ENCODE results near the gene FBXL19.

The FBXL19 gene

DNA sequence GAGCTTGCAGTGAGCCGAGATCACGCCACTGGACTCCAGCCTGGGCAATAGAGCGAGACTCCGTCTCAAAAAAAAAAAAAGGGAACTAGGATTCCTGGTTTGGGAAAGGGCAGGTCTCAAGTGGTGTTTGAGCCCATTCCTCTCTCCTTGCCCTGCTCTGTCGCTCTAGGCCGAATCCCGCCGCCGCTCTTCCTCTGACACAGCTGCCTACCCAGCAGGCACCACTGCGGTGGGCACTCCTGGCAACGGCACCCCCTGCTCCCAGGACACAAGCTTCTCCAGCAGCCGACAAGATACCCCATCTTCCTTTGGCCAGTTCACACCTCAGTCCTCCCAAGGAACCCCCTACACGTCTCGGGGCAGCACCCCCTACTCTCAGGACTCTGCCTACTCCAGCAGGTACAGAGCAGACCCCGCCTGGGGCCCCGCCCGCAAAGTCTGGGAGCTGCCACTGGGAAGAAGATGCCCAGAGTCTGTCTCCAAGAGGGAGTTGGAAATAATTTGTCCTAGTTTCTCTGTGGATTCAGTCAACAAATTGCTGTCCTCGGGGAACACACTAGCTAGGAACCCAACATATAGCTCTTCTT, 40.6 kb downstream of the FBXL19 start:
- DNase-seq (ENCODE audit: low read depth in 1 of 2, low spot score in 1 of 2), result no peak

DNA sequence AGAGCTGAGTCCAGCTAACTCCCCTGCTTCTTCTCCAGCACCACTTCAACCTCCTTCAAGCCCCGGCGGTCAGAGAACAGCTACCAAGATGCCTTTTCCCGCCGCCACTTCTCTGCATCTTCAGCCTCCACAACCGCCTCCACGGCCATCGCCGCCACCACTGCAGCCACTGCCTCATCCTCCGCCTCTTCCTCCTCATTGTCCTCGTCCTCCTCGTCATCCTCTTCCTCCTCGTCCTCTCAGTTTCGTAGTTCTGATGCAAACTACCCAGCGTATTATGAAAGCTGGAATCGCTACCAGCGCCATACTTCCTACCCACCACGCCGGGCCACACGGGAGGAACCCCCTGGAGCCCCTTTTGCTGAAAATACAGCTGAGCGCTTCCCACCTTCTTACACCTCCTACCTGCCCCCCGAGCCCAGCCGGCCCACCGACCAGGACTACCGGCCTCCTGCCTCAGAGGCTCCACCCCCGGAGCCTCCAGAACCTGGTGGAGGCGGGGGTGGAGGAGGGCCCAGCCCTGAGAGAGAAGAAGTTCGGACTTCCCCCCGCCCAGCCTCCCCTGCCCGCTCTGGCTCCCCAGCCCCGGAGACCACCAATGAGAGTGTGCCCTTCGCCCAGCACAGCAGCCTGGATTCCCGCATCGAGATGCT, 41.3 kb downstream of the FBXL19 start:
- no peak for DNase-seq (ENCODE audit: low read depth in 1 of 2, low spot score in 1 of 2)

DNA sequence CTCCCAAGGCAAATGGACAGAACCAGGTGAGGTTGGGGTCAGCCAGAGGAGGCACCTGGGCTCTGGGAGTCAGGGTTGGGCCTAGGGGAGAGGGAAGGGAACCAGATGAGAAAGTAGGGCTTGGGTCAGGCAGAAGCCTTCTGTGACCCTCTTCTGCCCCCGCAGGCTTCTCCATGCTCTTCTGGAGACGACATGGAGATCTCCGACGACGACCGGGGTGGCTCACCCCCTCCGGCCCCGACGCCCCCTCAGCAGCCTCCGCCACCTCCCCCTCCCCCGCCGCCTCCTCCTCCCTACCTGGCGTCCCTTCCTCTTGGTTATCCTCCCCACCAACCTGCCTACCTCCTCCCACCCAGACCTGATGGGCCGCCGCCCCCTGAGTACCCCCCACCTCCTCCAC, 42.1 kb downstream of the FBXL19 start:
- no peak for DNase-seq (ENCODE audit: low read depth in 1 of 2, low spot score in 1 of 2)

DNA sequence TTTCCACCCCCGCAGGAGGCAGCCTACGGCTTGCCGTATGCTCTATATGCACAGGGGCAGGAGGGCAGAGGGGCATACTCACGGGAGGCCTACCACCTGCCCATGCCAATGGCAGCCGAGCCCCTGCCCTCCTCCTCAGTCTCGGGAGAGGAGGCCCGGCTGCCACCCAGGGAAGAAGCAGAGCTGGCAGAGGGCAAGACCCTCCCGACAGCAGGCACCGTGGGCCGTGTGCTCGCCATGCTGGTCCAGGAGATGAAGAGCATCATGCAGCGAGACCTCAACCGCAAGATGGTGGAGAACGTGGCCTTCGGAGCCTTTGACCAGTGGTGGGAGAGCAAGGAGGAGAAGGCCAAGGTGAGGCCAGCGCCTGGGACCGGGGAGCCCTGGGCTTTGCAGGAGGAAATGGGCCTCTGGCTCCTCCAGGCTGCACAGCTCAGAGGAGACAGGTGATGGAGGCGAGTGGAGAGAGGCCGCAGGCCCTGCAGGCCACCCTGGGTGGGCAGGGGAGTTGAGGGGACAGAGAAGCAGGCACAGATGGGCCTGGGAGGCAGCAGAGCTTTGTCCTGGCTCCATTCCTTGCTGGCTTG, 42.8 kb downstream of the FBXL19 start:
- DNase-seq (ENCODE audit: low read depth in 1 of 2, low spot score in 1 of 2), result no peak

DNA sequence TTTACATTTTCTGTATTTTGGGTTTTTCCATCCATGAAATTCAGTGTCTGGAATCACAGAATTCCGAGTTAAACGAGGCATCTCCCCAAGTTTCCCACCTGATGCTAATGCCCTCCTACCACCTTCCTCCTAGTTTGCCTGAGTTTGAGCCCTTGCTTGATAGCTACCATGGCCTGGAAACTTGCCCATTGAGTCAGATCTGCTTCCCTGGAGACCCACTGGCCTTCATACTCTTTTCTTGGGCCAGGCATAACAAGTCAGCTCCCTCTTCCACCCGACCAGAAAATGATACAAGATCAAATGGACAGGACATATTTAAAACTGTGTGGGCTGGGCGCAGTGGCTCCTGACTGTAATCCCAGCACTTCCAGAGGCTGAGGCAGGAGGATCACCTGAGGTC, 44.4 kb downstream of the FBXL19 start:
- no peak for DNase-seq (ENCODE audit: low read depth in 1 of 2, low spot score in 1 of 2)

DNA sequence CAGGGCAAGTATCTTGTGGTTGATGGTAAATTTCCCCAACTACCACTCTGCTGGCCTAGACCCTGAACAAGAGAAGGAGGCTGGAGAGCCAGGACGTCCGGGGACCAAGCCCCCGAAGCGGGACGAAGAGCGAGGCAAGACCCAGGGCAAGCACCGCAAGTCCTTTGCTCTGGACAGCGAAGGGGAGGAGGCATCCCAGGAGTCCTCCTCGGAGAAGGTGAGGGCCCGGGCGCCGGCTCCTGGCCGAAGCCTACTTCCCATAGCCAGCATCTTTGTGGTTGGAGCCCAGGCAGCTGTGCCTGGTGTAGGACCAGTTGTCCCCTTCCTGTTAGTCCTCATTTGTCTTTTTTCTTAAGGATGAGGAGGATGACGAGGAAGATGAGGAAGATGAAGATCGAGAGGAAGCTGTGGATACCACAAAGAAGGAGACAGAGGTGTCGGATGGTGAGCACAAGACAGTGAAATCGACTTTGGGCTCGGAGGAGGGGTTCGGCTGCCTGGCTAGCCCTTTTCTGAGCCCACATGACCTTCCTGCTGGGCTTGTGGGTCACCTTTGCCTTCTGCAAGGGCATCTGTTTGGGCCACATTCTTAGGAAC, 46.0 kb downstream of the FBXL19 start:
- DNase-seq (ENCODE audit: low read depth in 1 of 2, low spot score in 1 of 2), result no peak

DNA sequence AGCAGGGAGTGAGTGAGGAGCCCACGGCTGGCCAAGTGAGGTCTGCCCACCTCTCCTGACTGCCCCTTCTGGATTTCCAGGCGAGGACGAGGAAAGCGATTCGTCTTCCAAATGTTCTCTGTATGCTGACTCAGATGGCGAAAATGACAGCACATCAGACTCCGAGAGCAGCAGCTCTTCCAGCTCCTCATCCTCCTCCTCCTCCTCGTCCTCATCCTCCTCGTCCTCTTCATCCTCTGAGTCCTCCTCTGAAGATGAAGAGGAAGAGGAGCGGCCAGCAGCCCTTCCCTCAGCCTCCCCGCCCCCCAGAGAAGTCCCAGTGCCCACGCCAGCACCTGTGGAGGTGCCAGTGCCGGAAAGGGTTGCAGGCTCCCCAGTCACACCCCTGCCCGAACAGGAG, 47.9 kb downstream of the FBXL19 start:
- DNase-seq (ENCODE audit: low read depth in 1 of 2, low spot score in 1 of 2), result no peak

DNA sequence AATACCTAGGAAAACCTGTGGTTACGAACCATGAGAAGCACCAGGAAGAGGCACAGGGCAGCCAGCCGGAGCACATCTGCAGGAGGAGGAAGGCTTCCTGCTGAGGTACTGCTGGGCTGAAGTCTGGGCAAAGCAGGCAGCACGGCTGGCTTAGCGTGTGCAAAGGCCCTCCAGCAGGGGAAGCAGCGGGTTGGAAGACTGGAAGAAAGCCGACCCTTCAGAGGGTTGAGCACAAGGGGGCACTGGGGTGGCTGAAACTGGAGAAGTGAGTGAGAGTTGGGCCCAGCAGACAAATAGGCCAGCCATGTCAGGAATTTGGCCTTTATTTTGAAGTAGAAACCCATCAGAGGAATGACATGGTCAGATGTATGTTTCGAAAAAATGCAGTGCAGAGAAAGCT, 49.5 kb downstream of the FBXL19 start:
- no peak for DNase-seq (ENCODE audit: low read depth in 1 of 2, low spot score in 1 of 2)

DNA sequence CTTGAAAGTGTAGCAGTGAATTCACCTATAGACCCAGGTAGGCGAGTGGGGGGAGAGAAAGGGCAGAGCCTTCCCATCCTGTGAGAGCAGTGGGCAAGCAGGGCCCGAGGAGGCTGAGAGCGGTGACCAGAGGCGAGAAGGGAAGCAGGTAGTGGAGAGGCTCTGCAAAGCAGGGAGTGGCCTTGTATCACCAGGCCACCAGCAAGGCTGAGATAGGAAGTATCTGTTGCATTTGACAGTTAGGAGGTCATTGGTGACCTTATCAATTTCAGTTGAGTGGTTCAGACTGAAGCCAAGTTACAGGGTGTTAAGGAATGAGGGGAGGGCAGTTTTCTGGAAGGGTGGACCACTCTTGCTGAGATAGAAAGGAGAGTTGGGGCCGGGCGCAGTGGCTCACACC, 51.0 kb downstream of the FBXL19 start:
- no peak for DNase-seq (ENCODE audit: low read depth in 1 of 2, low spot score in 1 of 2)

DNA sequence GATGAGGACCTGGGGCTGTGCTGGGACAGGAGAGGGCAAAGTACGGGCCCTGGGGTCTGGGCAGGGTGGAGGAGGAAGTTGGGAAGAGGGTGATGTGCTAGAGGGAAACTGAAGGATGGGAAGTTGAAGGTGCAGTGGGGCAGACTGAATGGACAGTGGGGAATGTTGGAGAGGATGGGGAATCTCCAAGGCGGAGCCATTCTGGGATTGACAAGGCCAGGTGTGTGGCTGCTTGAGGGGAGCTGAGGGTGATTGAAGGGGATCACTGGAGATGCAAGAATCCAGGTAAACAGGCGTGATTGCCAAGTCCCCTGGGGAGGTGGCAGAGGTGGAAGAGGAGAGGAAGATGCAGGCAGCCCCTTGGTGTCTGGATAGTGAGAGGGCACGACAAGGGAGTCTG, 53.1 kb downstream of the FBXL19 start:
- DNase-seq (ENCODE audit: low read depth in 1 of 2, low spot score in 1 of 2), result no peak

DNA sequence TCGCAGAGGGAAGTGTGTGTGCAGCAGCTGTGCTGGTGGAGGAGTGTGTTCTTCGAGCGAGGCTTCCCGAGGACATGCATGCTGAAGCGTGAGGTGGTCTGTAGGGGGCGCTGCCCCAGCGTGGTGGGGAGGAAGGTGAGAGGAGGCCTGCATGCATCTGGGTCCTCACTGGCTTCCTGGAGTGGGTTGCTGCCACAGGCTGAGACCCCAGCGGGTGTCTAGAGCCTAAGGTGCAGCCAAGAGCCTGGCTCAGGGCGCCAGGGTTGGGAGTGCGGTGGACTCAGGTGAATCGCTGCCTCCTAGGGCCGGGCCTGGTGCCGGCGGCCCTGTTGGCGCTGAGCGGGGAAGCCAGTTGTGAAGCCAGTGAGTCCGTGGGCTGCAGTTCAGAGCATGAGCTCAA, 54.1 kb downstream of the FBXL19 start:
- no peak for DNase-seq (ENCODE audit: low read depth in 1 of 2, low spot score in 1 of 2)

DNA sequence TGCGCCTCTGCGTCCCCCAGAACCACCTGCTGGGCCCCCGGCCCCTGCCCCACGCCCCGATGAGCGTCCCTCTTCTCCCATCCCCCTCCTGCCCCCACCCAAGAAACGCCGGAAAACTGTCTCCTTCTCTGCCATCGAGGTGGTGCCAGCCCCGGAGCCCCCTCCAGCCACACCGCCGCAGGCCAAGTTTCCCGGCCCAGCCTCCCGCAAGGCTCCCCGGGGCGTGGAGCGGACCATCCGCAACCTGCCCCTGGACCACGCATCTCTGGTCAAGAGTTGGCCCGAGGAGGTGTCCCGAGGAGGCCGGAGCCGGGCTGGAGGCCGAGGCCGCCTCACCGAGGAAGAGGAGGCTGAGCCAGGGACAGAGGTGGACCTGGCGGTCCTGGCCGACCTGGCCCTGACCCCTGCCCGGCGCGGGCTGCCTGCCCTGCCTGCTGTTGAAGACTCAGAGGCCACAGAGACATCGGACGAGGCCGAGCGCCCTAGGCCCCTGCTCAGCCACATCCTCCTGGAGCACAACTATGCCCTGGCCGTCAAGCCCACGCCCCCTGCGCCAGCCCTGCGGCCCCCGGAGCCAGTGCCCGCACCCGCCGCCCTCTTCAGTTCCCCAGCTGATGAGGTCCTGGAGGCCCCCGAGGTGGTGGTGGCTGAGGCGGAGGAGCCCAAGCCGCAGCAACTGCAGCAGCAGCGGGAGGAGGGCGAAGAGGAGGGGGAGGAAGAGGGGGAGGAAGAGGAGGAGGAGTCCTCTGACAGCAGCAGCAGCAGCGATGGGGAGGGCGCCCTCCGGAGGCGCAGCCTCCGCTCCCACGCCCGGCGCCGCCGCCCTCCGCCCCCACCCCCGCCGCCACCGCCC, 56.0 kb downstream of the FBXL19 start:
- no peak for DNase-seq (ENCODE audit: low read depth in 1 of 2, low spot score in 1 of 2)

DNA sequence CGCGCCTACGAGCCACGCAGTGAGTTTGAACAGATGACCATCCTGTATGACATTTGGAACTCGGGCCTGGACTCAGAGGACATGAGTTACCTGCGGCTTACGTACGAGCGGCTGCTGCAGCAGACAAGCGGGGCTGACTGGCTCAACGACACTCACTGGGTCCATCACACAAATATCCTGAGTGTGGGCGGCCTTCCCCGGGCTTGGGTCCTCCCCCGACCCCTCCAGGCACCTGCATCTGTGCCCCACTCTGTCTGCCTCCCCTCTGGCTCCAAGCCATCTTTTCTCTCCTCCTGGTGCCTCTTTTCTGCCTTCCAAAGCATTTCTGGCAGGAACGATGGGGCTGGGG, 56.6 kb downstream of the FBXL19 start:
- DNase-seq (ENCODE audit: low read depth in 1 of 2, low spot score in 1 of 2), result no peak

DNA sequence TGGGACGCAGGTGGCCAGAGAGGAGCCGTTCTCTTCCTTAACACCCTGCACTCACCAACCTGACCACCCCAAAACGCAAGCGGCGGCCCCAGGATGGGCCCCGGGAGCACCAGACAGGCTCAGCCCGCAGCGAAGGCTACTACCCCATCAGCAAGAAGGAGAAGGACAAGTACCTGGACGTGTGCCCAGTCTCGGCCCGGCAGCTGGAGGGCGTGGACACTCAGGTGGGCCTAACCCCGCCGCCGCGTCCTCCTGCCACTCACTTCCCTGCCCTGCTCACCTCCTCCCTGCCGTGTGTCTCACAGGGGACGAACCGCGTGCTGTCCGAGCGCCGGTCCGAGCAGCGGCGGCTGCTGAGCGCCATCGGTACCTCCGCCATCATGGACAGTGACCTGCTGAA, 57.1 kb downstream of the FBXL19 start:
- no peak for DNase-seq (ENCODE audit: low read depth in 1 of 2, low spot score in 1 of 2)

DNA sequence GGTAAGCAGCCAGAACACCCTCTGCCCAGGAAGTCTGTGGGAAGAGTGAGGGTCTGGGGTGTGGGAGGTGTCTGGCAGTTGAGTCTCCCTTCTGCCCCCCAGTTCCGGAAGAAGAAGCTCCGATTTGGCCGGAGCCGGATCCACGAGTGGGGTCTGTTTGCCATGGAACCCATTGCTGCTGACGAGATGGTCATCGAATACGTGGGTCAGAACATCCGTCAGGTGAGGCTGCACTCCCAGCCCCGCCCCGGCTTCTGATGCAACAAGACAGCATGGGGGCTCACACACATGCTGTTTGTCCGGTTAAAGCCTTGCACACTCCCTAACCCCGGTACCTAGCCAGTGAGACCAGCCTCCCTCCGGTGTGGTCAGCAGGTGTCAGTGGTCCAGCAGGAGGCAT, 57.6 kb downstream of the FBXL19 start:
- no peak for DNase-seq (ENCODE audit: low read depth in 1 of 2, low spot score in 1 of 2)

DNA sequence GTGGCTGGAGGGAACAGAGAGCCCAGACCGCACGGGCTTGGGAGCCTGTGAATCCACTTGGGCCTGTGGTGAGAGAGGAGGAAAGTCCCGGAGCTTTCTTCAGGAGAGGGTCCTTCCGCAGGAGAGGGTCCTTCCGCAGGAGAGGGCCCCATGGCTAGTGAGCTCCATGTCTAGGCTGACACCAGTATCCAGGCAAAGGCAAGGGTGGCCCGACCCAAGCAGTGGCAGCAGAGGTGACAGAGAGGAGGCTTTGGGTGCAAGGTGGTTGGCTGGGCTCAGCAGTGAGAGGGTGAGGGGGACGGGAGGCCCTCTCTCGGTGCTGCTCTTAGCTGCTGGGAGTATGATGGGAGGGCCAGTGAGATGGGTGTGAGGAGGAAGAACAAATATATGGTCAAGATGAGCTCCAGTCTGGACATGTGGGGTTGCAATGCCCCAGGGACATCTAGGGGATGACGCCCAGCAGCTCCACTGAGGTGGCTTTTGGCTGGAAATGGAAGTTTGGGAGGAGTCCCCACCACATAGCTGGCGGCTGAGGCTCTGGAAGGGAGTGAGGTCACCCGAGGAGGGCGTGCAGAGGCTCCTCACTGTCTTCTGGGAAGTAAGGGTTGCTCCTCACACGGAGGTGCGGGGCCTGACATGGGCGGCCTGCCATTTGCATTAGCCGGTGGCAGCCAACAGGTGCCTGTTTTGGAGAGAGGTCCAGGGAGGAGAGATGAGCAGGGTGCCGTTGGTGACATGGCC, 59.3 kb downstream of the FBXL19 start:
- DNase-seq (ENCODE audit: low read depth in 1 of 2, low spot score in 1 of 2), result no peak

DNA sequence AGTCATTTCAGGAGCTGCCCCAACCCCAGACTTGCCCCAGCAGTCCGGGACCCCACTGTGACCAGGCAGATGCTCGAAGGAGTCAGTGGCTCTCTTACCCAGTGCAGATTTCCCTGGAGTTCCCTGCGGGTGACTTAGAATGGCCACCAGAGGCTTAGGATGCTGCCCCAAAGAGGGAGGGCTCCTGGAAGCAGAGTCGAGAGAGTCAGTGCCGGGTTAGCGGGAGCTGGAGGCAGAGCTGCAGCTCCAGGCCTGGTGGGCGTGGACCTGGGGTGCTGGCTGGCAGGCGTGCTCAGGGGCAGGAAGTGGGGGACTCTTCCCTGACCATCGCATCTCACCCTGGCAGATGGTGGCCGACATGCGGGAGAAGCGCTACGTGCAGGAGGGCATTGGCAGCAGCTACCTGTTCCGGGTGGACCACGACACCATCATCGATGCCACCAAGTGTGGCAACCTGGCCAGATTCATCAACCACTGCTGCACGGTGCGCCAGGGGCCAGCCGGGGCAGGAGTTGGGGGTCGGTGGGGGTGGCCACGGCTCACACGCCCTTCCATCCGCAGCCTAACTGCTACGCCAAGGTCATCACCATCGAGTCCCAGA, 60.0 kb downstream of the FBXL19 start:
- DNase-seq (ENCODE audit: low read depth in 1 of 2, low spot score in 1 of 2), result no peak

DNA sequence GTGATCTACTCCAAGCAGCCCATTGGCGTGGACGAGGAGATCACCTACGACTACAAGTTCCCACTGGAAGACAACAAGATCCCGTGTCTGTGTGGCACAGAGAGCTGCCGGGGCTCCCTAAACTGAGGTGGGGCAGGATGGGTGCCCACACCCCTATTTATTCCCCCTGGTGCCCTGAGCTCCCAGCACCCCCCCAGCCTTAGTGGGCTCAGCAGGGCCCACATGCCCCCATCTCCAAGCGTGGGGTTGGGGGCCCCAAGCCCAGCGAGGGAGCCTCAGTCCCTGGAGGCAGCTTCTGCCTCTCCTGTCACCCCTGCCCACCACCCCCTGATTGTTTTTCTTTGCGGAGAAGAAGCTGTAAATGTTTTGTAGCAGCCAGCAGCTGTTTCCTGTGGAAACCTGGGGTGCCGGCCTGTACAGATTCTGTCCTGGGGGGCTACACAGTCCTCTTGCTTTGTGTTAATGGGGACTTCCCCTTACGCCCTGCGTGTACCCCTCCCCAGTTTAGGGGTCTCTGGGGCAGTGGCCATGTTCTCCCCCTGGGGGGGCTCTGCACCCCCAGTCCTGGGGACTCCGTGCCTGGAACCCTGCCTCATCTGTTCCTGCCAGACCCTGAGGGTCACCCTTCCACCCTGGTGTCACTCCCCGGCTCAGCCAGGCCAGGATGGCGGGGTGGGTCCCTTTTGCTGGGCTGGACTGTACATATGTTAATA, 60.7 kb downstream of the FBXL19 start:
- DNase-seq (ENCODE audit: low read depth in 1 of 2, low spot score in 1 of 2), result no peak

DNA sequence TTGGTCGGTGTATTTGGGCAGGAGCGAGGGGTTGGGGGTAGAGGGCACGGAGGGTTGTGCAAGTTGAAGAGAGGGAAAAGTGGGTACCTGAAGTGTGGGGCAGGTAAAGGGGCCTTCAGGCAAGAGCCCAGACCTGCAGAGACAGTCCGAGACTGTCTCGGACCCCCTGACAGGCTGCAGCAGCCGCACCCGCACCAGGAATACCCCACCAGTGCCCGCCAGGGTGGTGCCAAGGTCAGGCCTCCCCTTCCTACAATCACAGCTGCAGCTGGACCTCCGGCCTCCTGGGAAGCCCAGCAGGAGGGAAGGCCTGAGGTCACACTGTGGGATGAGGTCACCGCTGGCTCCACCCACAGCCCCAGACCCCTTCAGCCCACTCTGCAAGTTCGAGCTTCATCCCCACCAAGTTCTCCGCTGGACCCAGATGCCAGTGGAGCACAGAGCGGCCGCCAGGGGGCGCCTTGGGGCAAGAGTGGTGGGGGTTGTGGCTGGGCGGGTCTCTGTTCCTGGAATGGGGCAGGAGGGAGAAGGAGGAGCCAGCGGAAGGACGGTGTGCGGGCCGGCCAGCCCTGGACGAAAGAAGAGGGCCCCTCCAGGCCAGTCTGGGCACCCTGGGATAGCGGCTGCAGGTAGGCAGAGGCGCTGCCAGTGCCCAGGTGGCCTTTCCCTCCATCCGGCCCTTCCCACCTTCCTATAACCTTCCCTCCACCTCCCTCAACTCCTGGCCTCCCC, 61.5 kb downstream of the FBXL19 start, which contains the start of gene HSD3B7:
TSS of gene HSD3B7 (plus strand) at position 539 of the 732 bp plus-strand sequence. CDS start 452 bp downstream, outside the sequence.
- DNase-seq (ENCODE audit: low read depth in 1 of 2, low spot score in 1 of 2), result peak; percentile 57 to 76
